Prostate gland (tissue), 2 donors: Measurements from ENCODE around the gene DENND4A.
"Not testable (repeated sequence)": the region's sequence is repeated elsewhere in the genome, so short reads cannot be mapped to it uniquely, and the experiment has no call there.

ENCODE experiments used
- CTCF ChIP-seq, 4 experiments: fragments of 200-600 bp in 2 of 4; fragments of 450-650 bp in 2 of 4; sonication (generic) in 2 of 4; IDR thresholded peaks; 1 replicate in 3 of 4; 2 replicates in 1 of 4; pipeline ENCODE4 v1.5.1; 2016 to 2019; ENCODE audit warnings: antibody characterized with exemption in 4 of 4, mild to moderate bottlenecking in 2 of 4, moderate library complexity in 2 of 4
- POLR2A ChIP-seq: fragments of 450-650 bp; IDR thresholded peaks from one replicate; pipeline ENCODE4 v1.6.1; 2016; ENCODE audit warnings: antibody characterized with exemption, mild to moderate bottlenecking
- POLR2AphosphoS5 ChIP-seq: sonication (generic); formaldehyde crosslinking; IDR thresholded peaks from one replicate; pipeline ENCODE4 v1.6.1; 2017; ENCODE audit warnings: antibody characterized with exemption

DNA sequence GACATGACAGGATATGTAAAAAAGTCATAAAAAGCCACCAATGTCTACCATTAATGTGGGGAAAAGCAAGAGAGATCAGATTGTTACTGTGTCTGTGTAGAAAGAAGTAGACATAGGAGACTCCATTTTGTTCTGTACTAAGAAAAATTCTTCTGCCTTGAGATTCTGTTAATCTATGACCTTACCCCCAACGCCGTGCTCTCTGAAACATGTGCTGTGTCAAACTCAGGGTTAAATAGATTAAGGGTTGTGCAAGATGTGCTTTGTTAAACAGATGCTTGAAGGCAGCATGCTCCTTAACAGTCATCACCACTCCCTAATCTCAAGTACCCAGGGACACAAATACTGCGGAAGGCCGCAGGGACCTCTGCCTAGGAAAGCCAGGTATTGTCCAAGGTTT, 58.5 kb downstream of the DENND4A start:
- TF ChIP-seq CTCF (IDR thresholded peaks at IDR 0.05); POLR2A; POLR2AphosphoS5: not testable (repeated sequence)
